K562 (cell line): ENCODE data around the gene PTPRG. TPM values are rescaled to one million over a fixed set of nuclear protein-coding genes. Genes with fewer than 3 reads are reported as not detected.

Experiments used
- ATAC-seq: fragments of 200-7000 bp; cut with Tn5 transposase; 3 replicates; pipeline ENCODE4 v1.9.1; 2020; ENCODE audit warnings: moderate library complexity
- BruUV-seq: library from RNA; stranded (reverse); fragments of 400-500 nt; replicated peaks from 2 replicates; lab custom pipeline; 2021; lab: Mats Ljungman, UMichigan
- CTCF ChIA-PET: fragments of 300-600 bp; formaldehyde crosslinking; extraction: SDS; loops from one replicate; lab custom pipeline; 2021; ENCODE audit warnings: low intra/inter-chr PET ratio; lab: Yijun Ruan, JAX
- POLR2A ChIA-PET: fragments of 300-600, 350-650 bp; sonication (Branson Sonifier 250); formaldehyde crosslinking; extraction: SDS; loops from one replicate; lab custom pipeline; 2021; ENCODE audit warnings: antibody characterized with exemption, inconsistent platforms; lab: Yijun Ruan, JAX
- DNase-seq, 4 experiments: peaks; one replicate each; pipeline versions ENCODE4 v3.0.0 to v3.0.0-alpha.2; 2011 to 2018; ENCODE audit warnings: low spot score in 3 of 4, mixed read lengths in 3 of 4; ENCODE audit errors: extremely low read depth in 1 of 4
- FAIRE-seq: peaks from 2 replicates; lab custom pipeline; 2011; peaks lifted over from hg19 to GRCh38; lab: Jason Lieb, UNC
- H2AFZ ChIP-seq: 2 replicates; pipeline ENCODE4 v1.6.0; 2011; ENCODE audit warnings: low read depth, low read length, control low read depth, inconsistent platforms
- H3K27ac ChIP-seq: fragments of 200-600 bp; 3 replicates; pipeline ENCODE4 v1.8.0; 2011; ENCODE audit warnings: low read depth, mild to moderate bottlenecking, control low read depth, inconsistent platforms, low read length, moderate library complexity, mixed read lengths; ENCODE audit errors: extremely low read depth
- H3K27me3 ChIP-seq, 2 experiments: fragments of 300-600 bp in 1 of 2; 2 replicates in 1 of 2; 3 replicates in 1 of 2; pipeline versions ENCODE4 v1.6.0 to v1.8.0; 2011; ENCODE audit warnings: inconsistent platforms in 2 of 2, low read length in 2 of 2, mild to moderate bottlenecking in 1 of 2, mixed read lengths in 1 of 2, moderate library complexity in 1 of 2; ENCODE audit not compliant: control insufficient read depth in 2 of 2, insufficient read depth in 2 of 2
- H3K36me3 ChIP-seq: fragments of 300-600 bp; 3 replicates; pipeline ENCODE4 v1.8.0; 2011; ENCODE audit warnings: mild to moderate bottlenecking, low read length, inconsistent platforms; ENCODE audit not compliant: control insufficient read depth, insufficient read depth
- H3K4me1 ChIP-seq, 2 experiments: fragments of 200-600 bp in 1 of 2; replicated peaks in 1 of 2; 2 replicates in 1 of 2; 3 replicates in 1 of 2; pipeline versions ENCODE4 v1.5.1 to v1.8.0; 2011; ENCODE audit warnings: inconsistent platforms in 2 of 2, low read length in 2 of 2, mild to moderate bottlenecking in 1 of 2, mixed read lengths in 1 of 2, moderate library complexity in 1 of 2; ENCODE audit not compliant: control insufficient read depth in 2 of 2, insufficient read depth in 2 of 2
- H3K4me2 ChIP-seq: 2 replicates; pipeline ENCODE4 v1.6.1; 2011; ENCODE audit warnings: low read length, control low read depth, inconsistent platforms, mixed read lengths; ENCODE audit not compliant: insufficient read depth
- H3K4me3 ChIP-seq: fragments of 200-600 bp; sonication (generic), shearing (Covaris generic); 2 replicates; pipeline ENCODE4 v1.5.1; 2016; ENCODE audit warnings: control low read depth, inconsistent platforms
- H3K79me2 ChIP-seq: fragments of 200-600 bp; 3 replicates; pipeline ENCODE4 v1.8.0; 2011; ENCODE audit warnings: low read length, inconsistent platforms; ENCODE audit not compliant: control insufficient read depth, insufficient read depth
- H3K9ac ChIP-seq, 2 experiments: 2 replicates each; pipeline versions ENCODE4 v1.6.0 to v1.6.1; 2011; ENCODE audit warnings: low read depth in 2 of 2, low read length in 2 of 2, control low read depth in 1 of 2, inconsistent platforms in 1 of 2, mild to moderate bottlenecking in 1 of 2, mixed read lengths in 1 of 2; ENCODE audit not compliant: insufficient read depth in 1 of 2
- H3K9me1 ChIP-seq: one replicate; pipeline ENCODE4 v1.6.0; 2011; ENCODE audit warnings: inconsistent platforms, mild to moderate bottlenecking, low read length, moderate library complexity; ENCODE audit not compliant: control insufficient read depth, insufficient read depth
- H3K9me3 ChIP-seq: replicated peaks from 2 replicates; pipeline ENCODE4 v1.5.1; 2011; ENCODE audit warnings: low read depth, low read length, inconsistent platforms; ENCODE audit not compliant: control insufficient read depth, insufficient read depth
- H4K20me1 ChIP-seq: replicated peaks from 2 replicates; pipeline ENCODE4 v1.6.1; 2011; ENCODE audit warnings: low read length, inconsistent platforms, mixed read lengths; ENCODE audit not compliant: control insufficient read depth, insufficient read depth
- COPS2 ChIP-seq: fragments of 450-650 bp; conservative IDR thresholded peaks from 2 replicates; pipeline ENCODE4 v1.6.1; 2016; ENCODE audit warnings: mild to moderate bottlenecking, moderate library complexity
- SETDB1 ChIP-seq: IDR thresholded peaks from one replicate; pipeline ENCODE4 v1.6.1; 2012; ENCODE audit warnings: low read length, control low read depth, inconsistent platforms
- SLC30A9 ChIP-seq: fragments of 250-450 bp; sonication (Bioruptor Pico); IDR thresholded peaks from 2 replicates; pipeline ENCODE4 v1.8.0; 2022; ENCODE audit warnings: mild to moderate bottlenecking, moderate library complexity
- SREBF2 ChIP-seq: sonication (generic); formaldehyde crosslinking; IDR thresholded peaks from 2 replicates; pipeline ENCODE4 v1.4.0; 2020; ENCODE audit warnings: mild to moderate bottlenecking, missing genetic modification reagents
- ZNF57 ChIP-seq: fragments of 450-650 bp; formaldehyde crosslinking; IDR thresholded peaks from 2 replicates; pipeline ENCODE4 v1.4.0; 2020; ENCODE audit warnings: mild to moderate bottlenecking, moderate library complexity
- ZNF586 ChIP-seq: fragments of 450-650 bp; formaldehyde crosslinking; conservative IDR thresholded peaks from 2 replicates; pipeline ENCODE4 v1.4.0; 2020; ENCODE audit warnings: mild to moderate bottlenecking, moderate library complexity
- WGBS: fragments of 100-300 bp; shearing (Covaris generic); methylation state at CpG from one replicate; pipeline ENCODE4 v1.1.6; 2016; ENCODE audit warnings: low coverage, mixed read lengths; ENCODE audit not compliant: insufficient coverage; ENCODE audit errors: missing lambda C conversion rate; 5-methylcytosine and 5-hydroxymethylcytosine counted together
- in situ Hi-C: fragments of 300-500 bp; cut with MboI; formaldehyde crosslinking; loops from 4 replicates; pipeline ENCODE4 v1.15.0; 2018; ENCODE audit warnings: inconsistent platforms, mixed read lengths
- intact Hi-C: fragments of 100-400 bp; cut with micrococcal nuclease; formaldehyde crosslinking; loops from 2 replicates; pipeline ENCODE4 v1.14.2; 2022
- polyA plus RNA-seq, 8 experiments: library from polyadenylated mRNA; depleted of rRNA in 4 of 8; stranded (reverse) in 5 of 8; unstranded in 3 of 8; fragments of >200 nt; fragmentation: Nextera tagmentation in 2 of 8; fragmentation: Illumina TruSeq in 1 of 8; extraction: Ambion mirVana in 2 of 8; extraction: Trizol in 1 of 8; gene quantifications; 2 replicates each; pipeline versions ENCODE4 v1.2.1 to v1.2.3, GENCODE V29; 2011 to 2014; ENCODE audit warnings: inconsistent platforms in 1 of 8, missing spikeins in 1 of 8
- total RNA-seq, 7 experiments: library from RNA; depleted of rRNA in 6 of 7; stranded (reverse); fragments of >200 nt in 6 of 7; fragmentation: Illumina TruSeq in 2 of 7; extraction: Trizol in 2 of 7; gene quantifications; 2 replicates each; pipeline versions ENCODE4 v1.2.1 to v1.2.3, GENCODE V29; 2011 to 2021; ENCODE audit warnings: low replicate concordance in 1 of 7
- TF ChIP-seq, protein P1 (sequence below): fragments of 250-450 bp; sonication (Bioruptor Pico); IDR thresholded peaks from 2 replicates; pipeline ENCODE4 v1.4.0; 2020; ENCODE audit warnings: borderline replicate concordance

Gene PTPRG
- total and polyA plus RNA-seq, 9 of the 15 experiments (the other 6 are each of a cell fraction or from before 2014, with no cell fraction given), result 0.16 TPM; not detected in 8

DNA sequence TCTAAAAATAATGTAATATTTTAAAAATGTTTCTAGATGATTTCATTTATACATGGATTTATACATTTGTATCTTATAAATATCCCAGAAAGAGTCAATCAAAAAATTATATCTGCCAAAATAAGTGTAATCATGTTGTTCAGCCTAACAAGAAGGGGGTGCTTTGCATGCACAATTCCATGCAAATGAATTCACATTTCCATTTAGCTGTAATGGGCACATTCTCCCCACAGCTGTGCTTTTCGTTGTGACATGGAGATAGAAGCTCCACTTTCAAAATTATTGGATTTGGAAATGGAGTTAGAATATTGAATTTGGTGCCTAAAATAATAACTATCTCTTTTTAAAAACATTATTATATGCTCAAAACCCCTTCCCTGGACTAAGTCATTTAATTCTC is 270.6 kb downstream of the PTPRG start (continued):
- no peak for TF ChIP-seq ZNF586 (CRISPR knock-in tag)

DNA sequence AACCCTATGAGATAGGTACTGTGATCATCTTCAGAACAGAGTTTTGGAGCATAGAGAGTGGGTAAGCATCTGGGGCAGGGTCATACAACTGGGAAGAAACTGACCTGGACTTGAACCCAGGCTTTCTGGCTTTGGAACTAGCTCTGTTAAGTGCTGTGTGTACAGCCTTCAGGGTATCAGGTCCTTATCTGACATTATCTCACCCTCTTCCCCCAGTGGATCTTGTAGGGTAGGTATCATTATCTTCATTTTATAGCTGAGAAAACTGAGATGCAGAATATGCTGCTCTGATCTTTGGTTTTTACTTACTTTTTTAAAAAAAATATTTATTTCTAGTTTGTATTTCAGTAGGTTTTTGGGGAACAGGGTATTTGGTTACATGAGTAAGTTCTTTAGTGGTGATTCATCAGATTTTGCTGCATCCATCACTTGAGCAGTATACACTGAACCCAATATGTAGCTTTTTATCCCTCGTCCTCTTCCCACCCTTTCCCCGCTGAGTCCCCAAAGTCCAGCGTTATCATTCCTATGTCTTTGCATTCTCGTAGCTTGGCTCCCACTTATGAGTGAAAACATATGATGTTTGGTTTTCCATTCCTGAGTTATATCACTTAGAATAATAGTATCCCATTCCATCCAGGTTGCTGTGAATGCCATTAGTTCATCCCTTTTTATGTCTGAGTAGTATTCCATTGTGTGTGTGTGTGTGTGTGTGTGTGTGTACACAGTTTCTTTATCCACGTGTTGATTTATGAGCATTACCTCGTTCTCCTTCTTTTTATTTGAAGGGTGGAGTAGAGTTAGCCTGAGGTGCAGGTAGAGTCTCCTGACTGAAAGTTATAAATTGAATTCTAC is 271.2 kb downstream of the PTPRG start:
- TF ChIP-seq SLC30A9 (CRISPR knock-in tag), result no peak
- no peak for TF ChIP-seq SREBF2 (CRISPR knock-in tag)
- TF ChIP-seq ZNF57, result no peak
- TF ChIP-seq COPS2, result no peak
- TF ChIP-seq, protein P1, sequence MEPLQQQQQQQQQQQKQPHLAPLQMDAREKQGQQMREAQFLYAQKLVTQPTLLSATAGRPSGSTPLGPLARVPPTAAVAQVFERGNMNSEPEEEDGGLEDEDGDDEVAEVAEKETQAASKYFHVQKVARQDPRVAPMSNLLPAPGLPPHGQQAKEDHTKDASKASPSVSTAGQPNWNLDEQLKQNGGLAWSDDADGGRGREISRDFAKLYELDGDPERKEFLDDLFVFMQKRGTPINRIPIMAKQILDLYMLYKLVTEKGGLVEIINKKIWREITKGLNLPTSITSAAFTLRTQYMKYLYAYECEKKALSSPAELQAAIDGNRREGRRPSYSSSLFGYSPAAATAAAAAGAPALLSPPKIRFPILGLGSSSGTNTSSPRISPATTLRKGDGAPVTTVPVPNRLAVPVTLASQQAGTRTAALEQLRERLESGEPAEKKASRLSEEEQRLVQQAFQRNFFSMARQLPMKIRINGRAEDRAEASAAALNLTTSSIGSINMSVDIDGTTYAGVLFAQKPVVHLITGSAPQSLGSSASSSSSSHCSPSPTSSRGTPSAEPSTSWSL, result no peak
- TF ChIP-seq SETDB1, result no peak
- ATAC-seq (no peak), FAIRE-seq (no peak), DNase-seq (no peak)
- 0% methylated on average over 6 of the region's 6 CpGs for WGBS
- BruUV-seq, result no TSS peak
- Histone ChIP-seq H3K9ac (no peak overlapping the region), H4K20me1 (no peaks in the 10 kb centered on the region), H2AFZ (no peak overlapping the region), H3K4me2 (no peak overlapping the region), H3K9me1 (no peaks in the 10 kb centered on the region), H3K4me3 (no peak overlapping the region), H3K36me3 (no peaks in the 10 kb centered on the region), H3K27ac (no peak overlapping the region), H3K79me2 (no peaks in the 10 kb centered on the region), H3K9me3 (no peaks in the 10 kb centered on the region), H3K27me3 (no peaks in the 10 kb centered on the region), H3K4me1 (no peaks in the 10 kb centered on the region)
- POLR2A ChIA-PET, result no interaction called here
- intact Hi-C loops (no loop called here), in situ Hi-C loops (no loop called here)
- CTCF ChIA-PET, result no interaction called here
